ENCODE results near the gene UGT1A5.

UGT1A5 gene

DNA sequence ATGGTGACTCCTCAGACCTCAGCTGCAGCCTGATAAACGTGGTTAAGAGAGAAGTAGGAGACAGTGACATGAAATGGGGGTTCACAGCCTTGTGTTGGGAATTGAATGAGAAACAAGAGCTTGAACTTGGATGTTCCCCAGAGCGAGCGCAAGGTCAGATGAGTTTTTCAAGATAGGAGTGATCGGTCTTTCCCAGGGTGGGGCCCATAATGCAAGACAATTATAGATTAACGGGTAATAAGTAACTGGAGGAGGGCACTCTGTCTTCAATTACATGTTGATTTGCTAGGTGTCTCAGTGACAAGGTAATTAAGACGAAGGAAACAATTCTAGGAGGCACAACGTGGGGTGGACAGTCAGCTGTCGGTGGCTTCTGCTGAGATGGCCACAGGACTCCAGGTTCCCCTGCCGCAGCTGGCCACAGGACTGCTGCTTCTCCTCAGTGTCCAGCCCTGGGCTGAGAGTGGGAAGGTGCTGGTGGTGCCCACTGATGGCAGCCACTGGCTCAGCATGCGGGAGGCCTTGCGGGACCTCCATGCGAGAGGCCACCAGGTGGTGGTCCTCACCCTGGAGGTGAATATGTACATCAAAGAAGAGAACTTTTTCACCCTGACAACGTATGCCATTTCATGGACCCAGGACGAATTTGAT lies at the start of gene UGT1A5:
UGT1A5 (plus strand) TSS at position 297 of the 651 bp plus-strand sequence; CDS start at position 382, 85 bp downstream.
- DNase-seq (ENCODE audit: low read depth in 2 of 2) = no peak

DNA sequence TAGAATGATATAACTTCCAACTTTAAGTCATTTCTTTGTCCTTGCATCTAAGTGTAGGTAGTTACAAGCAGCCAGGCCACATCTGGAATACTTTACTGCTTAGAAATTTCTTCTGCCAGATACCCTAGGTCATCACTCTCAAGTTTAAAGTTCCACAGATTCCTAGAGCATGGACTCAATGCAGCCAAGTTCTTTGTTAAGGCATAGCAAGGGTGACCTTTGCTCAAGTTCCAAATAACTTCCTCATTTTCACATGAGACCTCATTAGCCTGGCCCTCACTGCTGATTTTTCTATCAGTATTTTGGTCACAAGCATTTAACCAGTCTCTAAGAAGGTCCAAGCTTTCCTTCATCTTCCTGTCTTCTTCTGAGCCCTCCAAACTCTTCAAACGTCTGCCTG lies 48.8 kb upstream of the UGT1A5 start:
- no peak for DNase-seq (ENCODE audit: low read depth in 2 of 2)

DNA sequence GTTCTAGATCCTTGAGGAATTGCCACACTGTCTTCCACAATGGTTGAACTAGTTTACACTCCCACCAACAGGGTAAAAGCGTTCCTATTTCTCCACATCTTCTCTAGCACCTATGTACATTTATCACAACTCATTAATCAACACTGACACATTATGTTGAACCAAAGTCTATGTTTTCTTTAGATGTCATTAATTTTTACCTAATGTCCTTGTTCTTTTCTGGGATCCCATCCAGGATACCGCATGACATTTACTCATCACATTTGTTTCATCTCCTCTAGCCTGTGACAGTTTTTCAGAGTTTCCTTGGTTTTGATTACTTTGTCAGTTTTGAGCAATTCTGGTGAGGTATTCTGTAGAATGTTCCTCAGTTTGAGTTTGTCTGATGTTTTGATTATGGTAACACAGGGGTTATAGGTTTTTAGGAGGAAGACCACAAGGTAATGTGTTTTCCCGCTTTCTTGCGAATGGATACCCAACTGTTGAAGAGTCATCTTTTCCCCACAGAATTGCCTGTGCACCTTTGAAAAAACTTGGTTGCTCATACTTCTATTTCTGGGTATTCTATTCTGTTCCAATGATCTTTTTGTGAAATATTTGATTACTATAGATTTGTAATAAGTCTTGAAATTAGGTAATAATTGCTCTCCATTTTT lies 44.0 kb upstream of the UGT1A5 start:
- no peak for DNase-seq (ENCODE audit: low read depth in 2 of 2)

DNA sequence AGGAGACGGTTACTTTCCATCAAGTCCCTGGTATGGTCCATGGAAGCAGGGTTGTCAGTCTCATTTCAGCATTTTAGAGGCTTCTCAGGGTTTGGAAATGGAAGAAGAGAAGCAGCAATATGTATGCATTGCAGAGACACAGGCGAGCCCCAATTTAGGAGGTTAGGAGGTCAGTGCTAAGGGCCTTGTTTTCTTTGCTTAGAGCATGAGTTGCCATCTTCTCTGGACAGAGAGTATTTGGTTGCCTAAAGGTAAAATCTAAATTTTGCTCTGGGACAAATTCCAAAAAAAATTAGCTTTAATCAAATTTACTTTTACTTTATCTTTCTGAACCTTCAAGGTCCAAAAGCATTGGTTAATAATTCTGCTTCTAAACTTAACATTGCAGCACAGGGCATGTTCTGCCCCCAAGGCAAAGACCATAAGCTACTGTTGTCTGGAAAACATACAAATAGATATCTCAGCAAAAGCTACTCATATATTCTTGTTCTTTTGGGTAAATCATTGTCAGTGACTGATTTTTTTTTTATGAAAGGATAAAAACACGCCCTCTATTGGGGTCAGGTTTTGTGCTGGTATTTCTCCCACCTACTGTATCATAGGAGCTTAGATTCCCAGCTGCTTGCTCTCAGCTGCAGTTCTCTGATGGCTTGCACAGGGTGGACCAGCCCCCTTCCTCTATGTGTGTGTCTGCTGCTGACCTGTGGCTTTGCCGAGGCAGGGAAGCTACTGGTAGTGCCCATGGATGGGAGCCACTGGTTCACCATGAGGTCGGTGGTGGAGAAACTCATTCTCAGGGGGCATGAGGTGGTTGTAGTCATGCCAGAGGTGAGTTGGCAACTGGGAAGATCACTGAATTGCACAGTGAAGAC lies 41.2 kb upstream of the UGT1A5 start, which contains the start of gene UGT1A9:
UGT1A9 (plus strand) TSS at position 609 of the 872 bp plus-strand sequence; CDS start at position 646, 37 bp downstream.
- DNase-seq (ENCODE audit: low read depth in 2 of 2) = no peak

DNA sequence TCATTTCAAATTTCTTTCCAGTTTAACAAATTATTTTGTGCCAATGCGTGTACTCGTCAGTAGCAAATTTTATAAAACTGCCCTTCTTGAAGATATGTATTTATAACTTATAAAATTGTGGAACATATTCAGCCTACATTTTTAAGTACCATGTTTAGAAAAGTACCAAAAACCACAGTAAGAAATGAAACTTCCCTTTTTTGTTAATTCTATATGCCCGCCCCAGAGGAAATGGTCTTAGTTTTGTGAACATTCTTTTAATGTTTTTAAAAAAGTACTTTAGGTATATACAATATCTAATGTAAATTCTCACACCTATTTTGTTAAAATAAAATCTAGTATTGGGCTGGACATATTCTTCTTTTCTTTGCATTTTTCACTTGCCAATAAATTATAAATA lies 39.8 kb upstream of the UGT1A5 start:
- DNase-seq (ENCODE audit: low read depth in 2 of 2) = no peak

DNA sequence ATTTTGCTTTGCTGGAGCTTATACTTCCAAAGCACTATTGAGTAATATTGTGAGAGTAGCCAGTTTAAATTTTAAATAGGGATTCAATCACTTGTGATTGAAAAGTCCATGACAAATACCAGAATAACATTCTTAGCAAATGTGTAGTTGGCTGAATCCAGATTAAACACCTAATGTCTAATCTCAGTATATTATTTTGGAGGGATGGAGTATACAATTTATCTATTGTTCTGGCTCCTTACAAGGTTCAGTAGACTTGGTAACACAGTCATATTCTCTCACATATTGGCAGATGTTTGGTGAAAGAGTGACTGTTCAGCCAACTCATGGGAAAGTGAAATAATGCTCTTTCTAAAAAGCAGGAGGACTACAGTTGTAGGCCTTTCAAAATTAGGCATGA lies 38.8 kb upstream of the UGT1A5 start:
- no peak for DNase-seq (ENCODE audit: low read depth in 2 of 2)

DNA sequence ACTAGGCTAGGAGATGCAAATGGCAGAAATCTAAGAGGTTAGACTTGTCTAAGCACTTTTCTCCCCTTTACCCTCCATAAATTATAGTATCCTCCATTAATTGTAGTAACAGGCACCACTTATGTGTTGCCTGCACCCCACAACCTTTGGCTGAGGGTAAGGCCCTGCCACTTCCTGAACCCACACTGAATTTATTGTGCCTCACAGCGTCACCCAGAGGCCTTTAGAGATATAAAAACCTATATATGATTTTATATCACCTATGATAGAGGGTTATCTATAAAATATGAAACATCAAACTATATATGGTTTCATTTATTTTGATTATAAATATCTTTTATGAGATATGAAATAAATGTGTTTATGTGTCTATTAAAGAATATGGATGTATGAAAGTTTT lies 38.4 kb upstream of the UGT1A5 start:
- DNase-seq (ENCODE audit: low read depth in 2 of 2) = no peak

DNA sequence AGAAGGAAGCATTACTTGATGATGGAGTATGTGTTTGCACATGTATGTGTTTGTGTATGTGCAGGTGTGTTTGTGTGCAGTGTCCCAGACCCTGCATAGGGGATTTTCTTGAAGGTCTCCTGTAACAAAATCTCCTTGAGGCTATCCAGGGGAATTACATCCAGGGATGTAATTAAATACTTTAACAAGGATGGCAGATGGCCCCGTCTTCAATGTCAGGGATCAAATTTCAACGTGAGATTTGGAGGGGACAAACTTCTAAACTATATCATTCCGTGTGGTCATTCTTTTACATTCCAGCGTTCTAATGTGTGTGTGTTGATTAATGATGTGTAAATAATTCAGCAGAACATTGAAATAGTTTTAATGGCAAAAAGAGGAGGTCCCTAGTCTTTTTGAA lies 37.7 kb upstream of the UGT1A5 start:
- DNase-seq (ENCODE audit: low read depth in 2 of 2) = no peak

DNA sequence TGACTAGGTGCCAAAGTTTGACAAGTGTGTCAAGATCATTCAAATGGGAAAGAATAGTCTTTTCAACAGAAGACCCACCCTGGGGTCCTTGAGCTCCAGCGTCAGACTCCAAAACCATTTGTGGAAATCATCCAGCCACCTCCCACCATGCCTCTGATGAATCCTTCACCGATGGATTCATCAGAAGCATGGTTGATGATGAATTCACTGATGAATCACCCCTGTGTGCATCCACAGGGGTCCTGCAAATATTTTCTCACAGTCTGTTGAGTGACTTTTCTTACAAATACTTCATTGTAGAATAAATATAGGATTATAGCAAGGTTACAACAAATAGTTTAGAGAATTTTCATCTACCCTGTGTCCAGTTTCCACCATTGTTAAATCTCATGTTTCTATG lies 36.7 kb upstream of the UGT1A5 start:
- DNase-seq (ENCODE audit: low read depth in 2 of 2) = no peak

DNA sequence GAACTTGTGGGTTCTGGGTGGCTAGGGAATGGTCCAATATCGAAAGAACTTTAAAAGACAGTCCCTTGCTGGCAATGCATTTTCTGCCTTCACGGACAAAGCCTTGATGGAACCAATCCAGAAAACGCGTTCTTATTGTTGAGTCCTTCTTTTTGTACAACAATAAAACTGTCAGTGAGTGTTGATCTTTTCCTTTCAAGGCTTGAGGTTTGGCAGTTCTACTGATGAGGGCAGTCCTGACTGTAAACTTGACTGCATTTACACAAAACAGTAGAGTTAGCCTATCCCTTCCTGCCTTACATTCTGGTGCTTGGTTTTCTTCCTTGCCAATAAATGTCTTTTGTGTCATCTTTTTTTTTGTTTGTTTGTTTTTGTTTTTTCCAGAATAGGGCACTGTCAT lies 33.5 kb upstream of the UGT1A5 start:
- DNase-seq (ENCODE audit: low read depth in 2 of 2) = no peak

DNA sequence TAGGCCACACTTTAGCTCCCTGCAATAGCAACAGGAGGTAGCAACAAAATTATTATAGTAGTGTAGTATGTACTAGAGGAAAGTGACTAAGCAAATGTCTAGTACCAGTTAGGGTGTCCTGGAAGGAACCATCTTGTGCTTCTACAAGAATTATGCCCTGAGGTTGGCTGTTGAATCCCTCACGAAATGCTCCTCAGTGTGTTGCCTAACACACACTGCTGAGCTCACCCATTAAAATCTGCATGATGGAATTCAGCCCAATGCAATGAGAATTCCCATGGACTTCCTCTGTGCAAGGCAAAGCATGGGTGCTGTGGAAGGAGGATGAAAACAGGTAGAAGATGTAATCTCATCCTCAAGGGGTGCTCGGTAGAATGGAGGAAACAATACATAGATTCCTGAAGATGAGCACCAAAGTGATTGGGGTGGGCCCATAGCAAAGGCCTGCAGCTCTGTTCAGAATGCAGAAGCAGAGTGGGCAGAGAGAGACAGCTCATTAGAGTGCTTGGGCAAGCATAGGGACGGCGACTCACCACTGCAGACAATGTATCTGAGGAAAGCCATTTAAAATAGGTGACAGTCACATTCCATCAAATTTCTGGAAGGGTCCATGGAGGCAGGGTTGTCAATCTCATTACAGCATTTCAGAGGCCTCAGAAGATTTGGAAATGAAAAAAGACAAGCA lies 32.2 kb upstream of the UGT1A5 start:
- no peak for DNase-seq (ENCODE audit: low read depth in 2 of 2)

DNA sequence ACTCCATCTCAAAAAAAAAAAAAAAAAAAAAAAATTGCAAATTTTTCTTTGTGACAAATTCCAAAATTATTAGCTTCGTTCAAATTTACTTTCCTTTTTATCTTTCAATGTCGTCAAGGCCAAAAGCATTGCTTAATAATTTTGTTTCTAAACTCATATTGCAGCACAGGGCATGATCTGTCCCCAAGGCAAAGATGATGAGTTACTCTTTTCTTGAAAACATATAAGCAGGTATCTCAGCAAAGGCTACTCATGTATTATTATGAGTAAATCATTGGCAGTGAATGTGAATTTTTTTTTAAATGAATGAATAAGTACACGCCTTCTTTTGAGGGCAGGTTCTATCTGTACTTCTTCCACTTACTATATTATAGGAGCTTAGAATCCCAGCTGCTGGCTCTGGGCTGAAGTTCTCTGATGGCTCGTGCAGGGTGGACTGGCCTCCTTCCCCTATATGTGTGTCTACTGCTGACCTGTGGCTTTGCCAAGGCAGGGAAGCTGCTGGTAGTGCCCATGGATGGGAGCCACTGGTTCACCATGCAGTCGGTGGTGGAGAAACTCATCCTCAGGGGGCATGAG lies 31.1 kb upstream of the UGT1A5 start, which contains the start of gene UGT1A7:
UGT1A7 (plus strand) TSS at position 381 of the 579 bp plus-strand sequence; CDS start at position 418, 37 bp downstream.
- DNase-seq (ENCODE audit: low read depth in 2 of 2) = no peak

DNA sequence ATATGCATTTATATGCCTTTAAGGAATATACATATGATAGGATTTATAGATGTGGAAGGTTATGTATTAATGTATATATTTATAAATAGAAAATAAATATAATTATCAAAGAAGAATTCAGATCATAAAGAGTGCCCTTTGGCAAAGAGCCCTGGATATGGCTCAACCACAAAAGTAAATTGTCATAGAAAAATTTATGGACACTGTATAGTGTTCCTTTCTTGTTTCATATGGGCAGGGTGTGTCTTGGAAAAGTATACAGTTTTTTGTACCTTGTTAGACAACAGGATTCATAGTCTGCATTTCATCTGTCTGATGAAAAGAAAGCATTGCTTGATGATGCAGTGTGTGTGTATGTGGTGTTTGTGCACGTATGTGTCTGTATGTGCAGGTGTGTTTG lies 28.1 kb upstream of the UGT1A5 start:
- DNase-seq (ENCODE audit: low read depth in 2 of 2) = no peak

DNA sequence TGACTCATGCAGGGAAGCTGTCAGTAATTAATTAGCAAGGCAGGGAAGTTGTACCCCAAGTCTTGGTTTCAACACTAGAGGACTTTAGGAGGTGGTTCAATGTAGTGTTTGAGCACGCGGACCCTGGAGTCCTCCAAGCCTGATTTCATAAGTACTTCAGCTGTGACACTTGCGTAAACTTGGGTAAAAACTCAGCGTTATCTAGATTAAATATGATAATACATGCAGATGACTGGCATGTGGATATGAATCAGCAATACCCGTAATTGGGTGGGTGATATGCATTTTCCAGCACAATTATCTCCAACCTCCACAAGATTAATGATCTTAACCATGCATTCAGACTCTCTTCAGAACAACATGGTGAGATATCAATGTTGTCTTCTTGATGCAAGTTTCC lies 25.8 kb upstream of the UGT1A5 start:
- DNase-seq (ENCODE audit: low read depth in 2 of 2) = no peak

DNA sequence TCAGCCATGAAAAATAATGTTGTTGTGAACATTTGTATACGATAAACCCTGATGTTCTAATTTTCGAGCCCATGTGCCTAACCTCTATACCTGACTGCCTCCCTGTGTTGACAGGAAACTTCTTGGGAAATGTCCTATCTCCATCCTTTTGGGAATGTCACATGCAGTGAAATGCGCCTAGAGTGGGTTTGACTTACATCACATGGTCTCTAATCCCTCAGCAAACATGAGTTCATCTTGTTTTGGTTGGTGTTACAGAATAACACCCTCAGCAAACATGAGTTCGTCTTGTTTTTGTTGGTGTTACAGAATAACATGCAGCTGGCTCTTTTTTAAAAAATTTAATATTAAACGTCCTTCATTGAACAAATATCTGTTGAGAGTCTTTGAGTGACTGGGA lies 24.4 kb upstream of the UGT1A5 start:
- DNase-seq (ENCODE audit: low read depth in 2 of 2) = no peak

DNA sequence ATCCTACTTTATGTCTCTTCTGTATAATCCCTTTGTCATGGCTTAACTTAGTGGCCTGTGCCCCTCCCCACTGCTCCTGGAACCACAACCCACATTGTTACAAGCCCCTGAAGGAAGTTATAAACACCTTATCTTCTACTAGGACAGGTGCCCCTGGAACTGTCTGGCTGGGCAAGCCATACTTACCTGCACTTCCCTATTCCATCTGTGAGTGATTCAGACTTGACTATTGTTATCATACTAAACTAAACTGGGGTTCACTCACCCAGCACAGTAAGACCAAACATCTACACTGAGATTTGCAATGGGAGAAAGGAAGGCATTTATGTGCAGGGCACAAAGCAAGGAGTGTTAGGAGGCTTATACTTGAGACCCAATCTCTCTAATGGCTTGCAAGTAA lies 23.7 kb upstream of the UGT1A5 start:
- DNase-seq (ENCODE audit: low read depth in 2 of 2) = no peak

DNA sequence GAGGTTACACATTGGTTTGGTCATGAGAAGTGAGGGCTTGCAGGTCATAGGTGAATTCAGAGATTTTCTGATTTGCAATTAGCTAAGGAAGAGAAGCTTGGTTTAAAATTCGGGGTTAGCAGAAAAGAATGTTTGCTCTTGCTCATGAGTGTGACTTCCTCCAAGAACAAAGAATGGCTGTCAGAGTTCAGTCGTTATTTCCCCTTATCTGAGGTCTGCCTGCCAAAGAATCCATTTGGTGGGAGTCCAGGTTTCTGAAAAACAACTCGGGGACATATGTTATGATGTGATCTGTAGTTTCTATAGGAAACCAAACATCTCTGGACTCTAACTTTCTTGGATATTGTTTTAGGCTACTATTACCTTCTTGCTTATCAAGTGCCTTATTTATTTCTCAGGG lies 23.2 kb upstream of the UGT1A5 start:
- no peak for DNase-seq (ENCODE audit: low read depth in 2 of 2)

DNA sequence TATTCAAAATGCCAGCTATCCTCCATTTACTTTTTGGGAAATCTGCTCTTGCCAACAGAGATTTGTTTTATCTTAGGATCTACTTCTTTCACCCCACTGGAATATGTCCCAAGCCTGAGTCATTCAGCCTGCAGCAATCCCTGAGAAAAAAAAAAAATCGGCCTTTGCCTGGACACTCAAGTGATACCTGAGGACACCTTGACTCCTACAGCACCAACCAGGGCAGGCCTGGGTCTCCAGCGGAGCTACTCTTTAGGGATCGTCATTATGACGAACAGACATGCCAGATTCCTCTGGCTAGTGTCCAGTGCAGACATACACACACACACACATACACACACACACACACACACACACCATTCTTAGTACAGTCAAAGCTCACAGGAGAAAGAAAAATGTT lies 22.3 kb upstream of the UGT1A5 start:
- DNase-seq (ENCODE audit: low read depth in 2 of 2) = no peak

DNA sequence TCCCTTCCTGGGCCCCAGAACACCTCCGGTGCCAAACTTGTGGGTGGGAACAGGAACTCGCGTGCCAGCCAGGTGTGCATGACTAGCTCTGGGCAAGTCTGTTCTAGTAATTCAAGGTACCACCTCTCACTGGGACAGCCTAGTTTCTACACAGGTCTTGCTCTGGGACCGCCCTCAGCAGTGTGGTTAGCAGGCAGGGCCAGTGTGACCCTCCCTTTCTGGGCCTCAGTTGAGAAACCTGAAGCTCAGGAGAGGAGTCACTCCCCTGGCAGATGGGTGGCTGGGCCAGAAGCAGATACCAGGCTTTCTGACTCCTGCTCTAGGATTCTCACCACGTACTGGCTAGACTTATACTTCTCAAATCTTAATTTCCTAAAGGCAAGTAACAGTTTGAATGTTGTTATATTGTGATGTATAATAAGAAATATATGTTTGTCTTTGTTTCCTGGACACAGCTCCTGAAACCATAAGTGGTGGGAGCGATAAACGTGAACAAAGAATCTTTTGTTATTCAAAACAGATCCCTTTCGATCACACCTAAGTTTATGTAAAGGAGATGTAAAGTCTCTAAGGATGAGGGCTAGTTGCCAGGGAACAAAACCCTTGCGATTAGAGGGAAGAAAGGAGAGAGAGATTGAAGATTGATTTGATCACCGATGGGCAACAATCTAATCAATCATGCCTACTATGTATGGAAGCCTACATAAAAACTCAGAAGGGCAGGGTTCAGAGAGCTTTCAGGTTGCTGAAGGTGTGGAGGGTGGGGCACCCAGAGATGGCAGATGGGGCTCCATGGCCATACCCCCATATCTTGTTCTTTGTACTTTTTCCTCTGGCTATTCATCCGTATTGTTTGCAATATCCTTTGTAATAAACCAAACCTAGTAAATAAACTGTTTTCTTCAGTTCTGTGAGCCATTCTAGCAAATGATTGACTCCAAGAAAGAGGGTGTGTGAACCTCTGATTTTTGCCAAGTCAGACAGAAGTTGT lies 21.0 kb upstream of the UGT1A5 start:
- no peak for DNase-seq (ENCODE audit: low read depth in 2 of 2)

DNA sequence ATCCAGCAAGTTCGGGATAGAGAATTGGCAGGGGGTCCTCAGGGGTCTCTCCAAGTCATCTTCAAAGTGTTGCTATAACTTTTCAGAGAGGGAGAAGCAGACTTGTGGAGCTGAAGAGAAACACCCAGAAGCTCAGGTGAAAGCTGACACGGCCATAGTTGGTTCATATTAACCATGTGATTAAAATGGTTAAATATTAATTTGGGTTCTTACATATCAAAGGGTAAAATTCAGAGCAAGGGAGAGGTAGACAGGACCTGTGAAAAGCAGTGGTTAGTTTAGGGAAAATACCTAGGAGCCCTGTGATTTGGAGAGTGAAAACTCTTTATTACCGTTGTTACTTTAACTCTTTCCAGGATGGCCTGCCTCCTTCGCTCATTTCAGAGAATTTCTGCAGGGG lies 20.1 kb upstream of the UGT1A5 start, which contains the start of gene UGT1A6:
UGT1A6 (plus strand) TSS at position 243 of the 400 bp plus-strand sequence; CDS start at position 358, 115 bp downstream.
- DNase-seq (ENCODE audit: low read depth in 2 of 2) = no peak

Data from stimulated activated CD8-positive, alpha-beta memory T cell treated with anti-CD3 and anti-CD28 coated beads, Interleukin-2, amount 100 ng/mL, for 48 hours (primary cell).